Measurements from ENCODE around the gene HECTD4.

Gene HECTD4

GRCh38 chr12:112382866-112383265 lies 635 bp upstream of the HECTD4 start:
- no peak overlapping the region for H3K4me3 ChIP-seq (ENCODE audit: low read depth, low read length)
- TF ChIP-seq, protein P1, sequence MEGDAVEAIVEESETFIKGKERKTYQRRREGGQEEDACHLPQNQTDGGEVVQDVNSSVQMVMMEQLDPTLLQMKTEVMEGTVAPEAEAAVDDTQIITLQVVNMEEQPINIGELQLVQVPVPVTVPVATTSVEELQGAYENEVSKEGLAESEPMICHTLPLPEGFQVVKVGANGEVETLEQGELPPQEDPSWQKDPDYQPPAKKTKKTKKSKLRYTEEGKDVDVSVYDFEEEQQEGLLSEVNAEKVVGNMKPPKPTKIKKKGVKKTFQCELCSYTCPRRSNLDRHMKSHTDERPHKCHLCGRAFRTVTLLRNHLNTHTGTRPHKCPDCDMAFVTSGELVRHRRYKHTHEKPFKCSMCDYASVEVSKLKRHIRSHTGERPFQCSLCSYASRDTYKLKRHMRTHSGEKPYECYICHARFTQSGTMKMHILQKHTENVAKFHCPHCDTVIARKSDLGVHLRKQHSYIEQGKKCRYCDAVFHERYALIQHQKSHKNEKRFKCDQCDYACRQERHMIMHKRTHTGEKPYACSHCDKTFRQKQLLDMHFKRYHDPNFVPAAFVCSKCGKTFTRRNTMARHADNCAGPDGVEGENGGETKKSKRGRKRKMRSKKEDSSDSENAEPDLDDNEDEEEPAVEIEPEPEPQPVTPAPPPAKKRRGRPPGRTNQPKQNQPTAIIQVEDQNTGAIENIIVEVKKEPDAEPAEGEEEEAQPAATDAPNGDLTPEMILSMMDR (conservative IDR thresholded peaks at IDR 0.05; ENCODE audit: low read depth, low read length), result no peak
- no peak for DNase-seq (ENCODE audit: low read depth)

- peak overlapping the region; percentile 80 for H3K4me3 ChIP-seq (ENCODE audit: low read depth, low read length)
- peak; percentile 13 for DNase-seq (ENCODE audit: low read depth)
- TF ChIP-seq, protein P1 (conservative IDR thresholded peaks at IDR 0.05; ENCODE audit: low read depth, low read length), result no peak
Observed at GRCh38 chr12:112381406-112381882, 787 bp downstream of the HECTD4 start.

DNA sequence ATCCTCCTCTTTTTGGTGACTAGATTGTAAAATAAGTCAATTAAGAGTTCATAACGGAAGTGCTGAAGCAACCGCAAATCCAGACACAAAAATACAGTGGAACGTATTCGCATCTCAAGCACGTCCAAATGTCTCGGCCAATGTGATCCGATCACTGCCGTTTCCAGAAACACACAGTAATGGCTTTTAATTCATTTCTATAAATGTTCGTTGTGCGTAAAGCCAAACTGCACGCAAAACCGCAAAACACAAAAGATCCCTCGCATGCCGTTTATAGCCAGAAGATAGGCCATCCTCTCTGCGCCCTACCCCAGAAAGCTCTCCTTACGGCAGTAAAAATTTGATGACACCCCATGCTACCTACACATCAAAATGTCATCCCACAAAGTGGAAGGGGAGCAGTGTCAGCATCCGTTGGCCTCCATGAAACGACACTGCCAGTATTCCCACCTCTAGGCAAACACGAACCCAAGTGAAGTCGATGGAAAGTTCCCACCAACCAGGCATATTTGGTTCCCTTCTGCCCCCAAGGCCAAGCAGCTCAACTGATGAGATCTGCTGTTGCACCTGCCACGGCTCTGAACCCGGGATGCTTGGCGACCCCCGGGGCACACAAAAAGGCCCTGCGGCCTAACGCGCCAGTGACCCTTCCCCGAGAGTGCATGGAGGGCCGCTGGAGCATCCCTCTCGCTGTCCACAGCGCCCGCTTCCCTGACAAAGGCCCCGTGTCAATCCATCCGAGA lies 1.4 kb downstream of the HECTD4 start:
- TF ChIP-seq, protein P1 (conservative IDR thresholded peaks at IDR 0.05; ENCODE audit: low read depth, low read length), result no peak
- peak overlapping the region; percentile 80 for H3K4me3 ChIP-seq (ENCODE audit: low read depth, low read length)
- DNase-seq (ENCODE audit: low read depth), result no peak

DNA sequence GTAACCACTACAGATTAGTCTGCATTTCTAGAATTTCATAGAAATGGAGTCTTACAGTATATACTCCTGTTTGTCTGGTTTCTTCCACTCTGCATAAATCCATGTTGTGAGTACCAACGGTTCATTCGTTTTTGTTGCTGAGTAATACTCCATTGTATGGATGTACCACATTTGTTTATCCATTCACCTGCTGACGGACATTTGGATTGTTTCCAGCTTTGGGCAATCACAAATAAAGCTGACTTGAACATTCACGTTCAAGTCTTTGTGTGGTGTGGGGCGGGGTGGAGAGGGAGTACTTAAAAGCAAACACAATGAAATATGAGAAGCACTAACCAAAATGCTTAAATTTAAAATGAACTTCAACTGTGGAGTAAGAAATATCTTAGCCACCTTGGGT lies 7.1 kb downstream of the HECTD4 start:
- TF ChIP-seq, protein P1 (conservative IDR thresholded peaks at IDR 0.05; ENCODE audit: low read depth, low read length), result no peak
- H3K4me3 ChIP-seq (ENCODE audit: low read depth, low read length), result no peak overlapping the region
- no peak for DNase-seq (ENCODE audit: low read depth)

GRCh38 chr12:112374166-112374740 lies 8.0 kb downstream of the HECTD4 start:
- TF ChIP-seq, protein P1 (conservative IDR thresholded peaks at IDR 0.05; ENCODE audit: low read depth, low read length), result no peak
- peak; percentile 21 for DNase-seq (ENCODE audit: low read depth)
- H3K4me3 ChIP-seq (ENCODE audit: low read depth, low read length), result no peak overlapping the region

DNA sequence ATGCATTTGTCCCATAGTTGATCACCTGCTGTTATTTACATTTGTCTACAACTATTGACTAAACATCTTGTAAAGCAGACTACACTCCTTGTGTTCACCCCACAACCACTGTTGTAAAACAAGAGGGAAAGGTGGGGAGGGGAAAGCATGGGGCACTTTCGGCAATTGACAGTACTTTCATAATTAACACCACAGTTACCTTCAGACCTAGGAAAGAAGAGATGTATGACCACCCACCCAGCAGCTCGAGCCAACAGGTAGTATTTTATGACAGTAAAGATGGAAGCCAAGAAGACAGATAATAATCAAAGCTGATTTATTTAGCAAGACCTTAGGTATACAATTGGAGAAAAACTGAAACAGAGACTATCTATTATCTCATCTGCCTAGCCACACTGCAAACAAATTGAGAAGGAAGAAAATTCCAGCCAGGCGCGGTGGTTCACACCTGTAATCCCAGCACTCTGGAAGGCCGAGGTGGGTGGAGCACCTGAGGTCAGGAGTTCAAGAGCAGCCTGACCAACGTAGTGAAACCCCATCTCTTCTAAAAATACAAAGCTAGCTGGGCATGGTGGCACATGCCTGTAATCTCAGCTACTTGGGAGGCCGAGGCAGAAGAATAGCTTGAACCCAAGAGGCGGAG lies 11.2 kb downstream of the HECTD4 start:
- no peak for DNase-seq (ENCODE audit: low read depth)
- H3K4me3 ChIP-seq (ENCODE audit: low read depth, low read length), result no peak overlapping the region
- TF ChIP-seq, protein P1 (conservative IDR thresholded peaks at IDR 0.05; ENCODE audit: low read depth, low read length), result no peak
